SW 1271 (cell line): ENCODE data around the gene P2RX3.

Source experiments
- DNase-seq, 2 experiments: peaks; one replicate each; lab custom pipeline; 2025; lab: John Stamatoyannopoulos, UW

P2RX3 gene

DNA sequence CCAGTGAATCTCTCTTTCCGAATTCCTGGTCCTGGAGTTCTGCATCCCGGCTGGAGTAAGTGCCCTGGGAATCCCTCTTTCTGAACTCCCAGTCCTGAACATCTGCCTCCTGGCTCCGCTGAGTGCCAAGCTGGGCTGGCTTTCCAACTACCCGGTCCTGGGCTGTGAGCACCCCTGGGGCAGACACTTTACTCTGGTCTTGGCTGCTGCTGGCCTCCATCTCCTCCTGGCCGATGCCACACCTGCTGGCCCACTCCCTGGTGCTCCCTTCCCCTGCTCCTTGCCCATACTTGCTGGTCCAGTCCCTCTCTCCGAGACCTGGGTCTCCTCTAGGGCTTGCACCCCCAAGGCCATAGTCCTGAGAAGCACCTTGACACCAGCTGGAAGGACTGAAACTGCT lies 28.1 kb upstream of the P2RX3 start:
- DNase-seq: no peak

DNA sequence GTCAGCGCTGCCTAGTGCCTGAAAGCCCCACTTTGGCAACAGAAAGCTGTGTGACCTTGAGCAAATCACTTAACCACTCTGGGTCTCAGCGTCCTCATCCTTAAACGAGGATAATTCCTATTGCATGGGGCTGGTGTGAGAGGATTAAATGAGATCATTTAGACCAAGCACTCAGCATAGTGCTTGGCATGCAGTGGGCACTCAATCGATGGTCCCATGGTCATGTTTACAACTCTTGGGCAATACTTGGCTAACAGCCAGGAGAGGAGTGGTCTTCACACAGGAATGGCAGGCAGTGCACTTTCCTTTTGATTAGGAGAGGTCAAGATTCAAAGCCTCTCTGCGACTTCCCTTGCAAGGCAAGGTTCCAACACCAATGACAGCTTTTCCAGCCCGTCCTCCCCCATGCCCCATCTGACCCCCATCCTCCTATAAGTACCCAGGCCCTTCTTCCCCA lies 27.5 kb upstream of the P2RX3 start:
- DNase-seq: no peak

DNA sequence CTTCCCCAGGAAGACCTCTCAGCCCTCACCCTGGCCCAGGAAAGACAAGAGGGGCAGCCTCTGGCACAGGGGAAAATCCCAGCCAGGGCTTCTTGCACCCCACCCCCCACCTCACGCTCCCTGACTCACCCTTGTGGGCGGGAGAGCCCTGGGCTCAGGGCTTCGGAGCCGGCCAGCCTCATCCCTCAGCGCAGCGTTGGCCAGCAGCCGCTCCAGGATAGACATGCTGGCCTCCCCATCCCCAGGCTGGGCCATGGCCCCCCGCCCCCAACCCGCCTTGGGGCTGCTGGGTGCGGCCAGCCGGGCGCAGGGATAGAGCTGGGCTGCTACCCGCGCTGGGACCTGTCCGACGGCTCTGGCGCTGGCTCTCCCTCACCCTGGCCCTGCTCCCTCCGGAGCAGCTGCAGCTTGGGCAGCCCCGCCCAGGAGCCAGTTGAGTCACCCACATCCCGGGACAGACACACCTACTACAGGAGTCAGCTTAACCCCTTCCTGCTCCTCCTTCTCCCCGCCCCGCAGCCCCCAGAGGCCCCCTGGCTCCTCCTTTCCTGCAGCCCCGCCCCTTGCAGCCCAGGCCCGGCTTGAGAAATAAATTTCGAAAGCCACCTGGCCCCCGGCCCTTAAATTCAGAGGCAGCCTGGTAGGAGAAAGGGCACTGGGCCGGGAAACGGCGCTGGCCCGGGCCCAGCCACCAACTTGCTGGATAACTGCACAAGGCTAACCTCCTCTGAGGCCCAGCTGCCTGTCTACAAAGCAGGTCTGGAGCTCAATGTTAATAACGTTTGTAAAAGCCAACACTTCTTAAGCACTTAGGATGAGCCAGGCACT lies 26.8 kb upstream of the P2RX3 start:
- DNase-seq: peak; percentile 80 to 95

DNA sequence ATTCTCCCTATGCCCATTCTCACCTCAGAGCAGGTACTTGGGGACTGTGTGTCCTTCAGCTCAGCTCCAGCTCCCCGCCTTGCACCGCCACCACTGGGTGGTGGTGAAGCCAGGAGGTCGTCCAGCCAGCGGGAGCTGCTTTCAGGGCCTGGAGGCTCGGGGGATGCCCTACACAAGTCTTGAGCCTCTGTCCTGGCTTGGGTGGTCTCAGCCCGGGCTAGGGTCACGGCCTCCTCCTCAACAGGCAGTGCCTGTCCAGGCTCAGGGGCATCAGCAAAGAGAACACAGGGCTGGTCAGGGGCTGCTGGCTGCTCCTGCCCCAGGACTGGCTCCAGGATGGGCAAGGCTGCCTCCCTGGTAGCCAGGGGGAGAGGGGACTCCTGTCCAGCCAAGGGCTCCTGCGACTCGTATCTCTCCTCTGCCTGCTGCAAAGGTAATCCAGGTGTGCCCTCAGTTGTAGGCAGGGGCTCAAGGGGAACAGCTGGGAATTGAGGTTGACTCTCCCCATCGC lies 25.6 kb upstream of the P2RX3 start:
- DNase-seq: no peak

DNA sequence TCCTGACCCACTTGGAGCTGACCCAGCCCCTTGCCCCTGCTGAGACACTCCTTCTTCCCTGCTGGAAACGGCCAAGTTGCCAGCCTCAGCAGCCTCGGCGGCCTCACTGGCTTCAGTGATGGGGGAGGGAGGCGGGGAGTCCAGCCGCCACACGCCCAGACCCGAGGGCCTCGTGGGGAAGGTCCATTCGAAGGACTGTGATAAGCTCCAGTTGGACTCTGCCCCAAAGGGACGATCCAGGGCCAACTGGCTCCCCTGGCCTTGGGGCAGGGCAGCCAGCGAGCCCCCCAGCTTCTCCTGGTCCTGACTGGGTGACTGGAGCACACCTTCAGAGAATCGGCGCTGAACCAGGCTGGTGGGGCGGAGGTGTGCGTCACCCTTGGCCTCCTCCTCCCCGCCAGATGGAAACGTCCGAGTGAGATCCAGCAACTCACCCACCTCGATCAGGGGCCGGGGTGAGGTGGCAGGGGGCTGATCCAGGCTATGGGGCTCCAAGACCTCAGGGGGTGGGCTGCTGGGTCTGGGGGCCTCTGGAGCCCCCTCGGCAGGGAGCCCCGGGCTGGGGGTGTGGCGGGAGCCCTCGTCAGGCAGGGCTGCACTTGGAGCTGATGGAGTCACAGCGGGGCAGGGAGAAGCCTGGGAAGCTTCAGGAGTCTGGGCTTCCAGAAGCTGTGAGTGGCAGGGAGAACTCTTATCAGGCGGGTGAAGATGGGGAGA lies 24.9 kb upstream of the P2RX3 start:
- DNase-seq: no peak

DNA sequence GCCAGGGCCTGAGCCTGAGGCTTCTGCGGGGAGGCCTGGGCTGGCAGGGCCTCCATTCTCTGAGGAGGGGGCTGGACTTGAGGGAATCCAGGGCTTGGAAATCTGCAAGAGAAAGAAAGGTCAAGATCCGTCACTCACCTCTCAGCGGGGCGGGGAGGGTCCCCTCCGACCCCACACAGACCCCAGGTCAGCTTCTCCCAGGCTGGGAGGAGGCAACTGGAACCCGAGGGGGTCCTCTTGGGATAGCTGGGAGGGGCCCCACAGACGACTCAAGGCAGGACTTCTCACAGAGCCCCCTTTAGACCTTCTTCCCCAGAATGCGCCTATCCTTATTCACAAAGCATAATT lies 24.4 kb upstream of the P2RX3 start:
- DNase-seq: no peak

DNA sequence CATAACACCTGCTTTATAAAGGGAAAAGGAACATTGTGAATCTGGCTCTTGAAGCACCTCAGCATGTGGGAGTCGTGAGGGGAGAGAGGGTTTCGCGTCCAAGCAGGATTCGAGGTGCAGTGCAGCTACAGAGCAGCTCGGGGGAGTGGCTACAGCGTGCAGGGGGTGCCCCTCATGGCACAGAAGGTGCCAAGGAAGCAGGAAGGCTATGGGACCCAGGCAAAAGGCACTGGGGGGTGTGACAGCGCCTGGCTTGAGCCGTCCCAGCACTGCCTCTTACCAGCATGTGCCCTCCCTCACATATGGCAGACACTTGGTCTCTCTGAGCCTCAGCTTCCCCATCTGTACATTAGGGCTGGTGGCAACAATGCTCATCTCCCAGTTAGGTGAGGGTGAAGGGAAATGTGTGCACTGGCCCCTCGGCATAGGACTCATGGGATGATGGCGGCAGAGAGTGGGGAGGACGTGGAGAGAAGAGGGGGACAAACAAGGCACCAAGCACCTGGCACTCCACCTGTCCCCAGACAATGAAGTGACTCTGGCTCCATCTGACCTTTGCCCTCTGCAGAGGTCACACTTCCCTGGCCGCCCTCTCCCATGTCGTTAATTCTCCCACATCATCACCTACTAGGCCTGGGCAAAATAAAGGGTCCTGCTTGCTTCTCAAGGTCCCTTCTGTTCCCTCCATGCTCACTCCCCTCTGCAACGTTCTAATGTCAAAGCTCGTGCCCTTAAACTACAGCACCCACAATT lies 23.8 kb upstream of the P2RX3 start:
- DNase-seq: no peak

DNA sequence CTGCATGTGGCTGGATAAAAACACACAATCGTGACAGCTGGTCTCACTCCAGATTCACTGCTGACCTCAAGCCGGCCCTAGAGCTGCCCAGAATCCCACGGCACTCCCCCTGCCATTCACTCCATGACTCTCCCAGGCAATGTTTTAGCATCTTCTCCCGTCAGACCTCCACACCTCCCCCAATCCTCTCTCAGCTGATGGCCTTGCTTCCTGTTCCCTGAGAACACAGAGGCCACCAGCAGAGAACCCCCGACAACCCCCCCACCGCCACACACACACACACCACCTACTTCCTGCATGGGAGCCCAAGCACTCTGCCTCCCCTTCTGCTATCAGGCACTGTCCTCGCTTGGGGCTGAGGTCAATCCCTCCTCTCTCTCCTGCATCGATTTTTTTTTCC lies 22.7 kb upstream of the P2RX3 start:
- no peak for DNase-seq

DNA sequence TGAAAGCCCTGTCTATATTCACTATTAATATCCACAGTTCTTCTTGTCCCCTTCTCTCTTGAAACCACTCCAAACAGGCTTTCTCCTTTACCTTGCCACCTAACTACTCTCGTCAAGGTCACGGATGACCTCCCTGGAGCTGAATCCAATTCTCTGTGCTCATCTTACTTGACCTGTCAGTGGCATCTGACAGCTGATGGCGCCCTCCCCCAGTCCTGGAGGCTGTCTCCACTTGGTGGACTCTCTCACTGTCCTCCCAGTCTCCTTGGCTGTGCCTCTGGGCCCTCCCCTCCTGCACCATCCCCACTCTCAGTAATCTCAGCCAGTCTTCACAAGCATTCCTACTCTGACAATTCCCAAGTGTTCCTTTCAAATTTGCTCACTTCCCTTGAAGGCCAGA lies 22.1 kb upstream of the P2RX3 start:
- DNase-seq: no peak

DNA sequence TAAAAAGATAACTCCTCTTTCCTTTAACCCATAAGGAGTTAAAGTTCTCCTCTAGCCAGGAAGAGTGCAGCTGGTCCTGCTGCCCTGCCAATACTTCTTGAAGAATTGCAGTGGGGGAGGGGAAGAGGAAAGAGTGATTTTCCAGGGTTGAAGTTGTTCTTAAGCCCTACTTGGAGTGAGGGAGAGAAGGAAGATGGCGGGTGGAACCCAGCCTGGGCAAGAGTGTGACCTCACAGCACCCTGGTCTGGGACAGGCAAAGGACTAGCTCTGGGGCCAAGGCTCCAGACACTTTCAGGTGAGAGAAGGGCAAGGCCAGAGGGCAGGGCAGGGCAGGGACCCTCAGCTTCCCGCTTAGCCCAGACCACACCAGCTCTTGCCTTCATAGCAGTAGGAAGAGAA lies 20.0 kb upstream of the P2RX3 start:
- DNase-seq: no peak

DNA sequence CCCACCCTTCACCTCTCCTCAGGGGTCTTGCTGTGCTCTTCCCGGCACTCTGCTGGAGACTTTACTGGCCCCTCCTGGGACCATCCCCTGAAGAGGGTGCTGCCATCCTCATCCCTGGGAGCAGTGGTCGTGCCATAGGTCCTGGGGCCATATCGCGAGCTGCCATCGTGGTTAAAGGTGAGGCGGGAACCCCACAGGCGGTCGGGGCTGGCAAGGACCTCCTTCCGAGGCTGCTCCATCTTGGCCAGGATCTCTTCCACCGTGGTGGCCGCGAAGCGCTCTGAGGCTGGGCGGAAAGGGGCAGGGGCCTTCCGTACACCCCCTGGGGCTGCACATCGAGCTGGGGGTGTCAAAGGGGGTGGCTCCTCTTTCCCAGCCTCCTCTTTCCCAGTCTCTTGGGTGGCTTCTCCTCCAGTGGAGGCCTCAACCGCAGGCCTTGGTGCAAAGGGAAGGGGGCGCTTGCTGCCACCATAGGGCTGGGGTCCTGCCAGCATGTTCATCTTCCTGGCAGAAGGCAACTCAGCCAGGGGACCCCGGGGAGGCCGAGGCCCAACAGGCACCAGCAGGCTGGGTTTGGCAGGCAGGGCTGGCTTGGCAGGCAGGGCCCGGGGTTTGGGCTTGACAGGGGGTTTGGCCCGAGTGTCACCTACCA lies 18.0 kb upstream of the P2RX3 start:
- DNase-seq: no peak

DNA sequence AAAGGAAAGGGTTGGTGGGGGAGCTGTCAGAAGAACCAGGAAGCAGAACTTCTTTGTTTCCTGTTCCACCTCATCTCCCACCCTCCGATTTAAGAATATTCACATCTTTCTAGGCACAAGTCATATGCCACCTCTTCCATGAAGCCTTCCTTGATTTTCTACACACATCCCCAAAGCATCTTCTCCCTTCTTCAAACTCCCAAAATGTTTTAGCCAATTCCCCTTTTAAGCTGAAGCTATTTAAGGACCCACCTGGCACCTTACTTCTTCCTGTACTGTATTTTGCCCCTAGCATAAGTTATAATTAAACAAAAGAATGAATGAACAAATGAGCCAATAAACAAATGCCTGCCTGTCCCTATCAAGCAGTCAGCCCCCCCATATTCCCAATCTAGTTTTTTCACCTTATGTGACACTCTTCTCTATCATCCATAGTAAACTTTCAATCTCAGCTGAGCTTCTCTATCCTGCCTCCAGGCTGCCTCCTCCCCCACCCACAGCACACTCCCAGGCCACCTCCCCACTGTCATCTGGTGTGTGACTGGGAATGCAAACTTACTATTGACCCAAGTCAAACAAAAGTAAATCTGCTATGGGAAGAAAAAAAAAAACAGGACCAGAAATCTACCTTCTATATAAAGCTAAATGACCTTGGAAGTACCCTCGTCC lies 17.3 kb upstream of the P2RX3 start:
- DNase-seq: no peak

DNA sequence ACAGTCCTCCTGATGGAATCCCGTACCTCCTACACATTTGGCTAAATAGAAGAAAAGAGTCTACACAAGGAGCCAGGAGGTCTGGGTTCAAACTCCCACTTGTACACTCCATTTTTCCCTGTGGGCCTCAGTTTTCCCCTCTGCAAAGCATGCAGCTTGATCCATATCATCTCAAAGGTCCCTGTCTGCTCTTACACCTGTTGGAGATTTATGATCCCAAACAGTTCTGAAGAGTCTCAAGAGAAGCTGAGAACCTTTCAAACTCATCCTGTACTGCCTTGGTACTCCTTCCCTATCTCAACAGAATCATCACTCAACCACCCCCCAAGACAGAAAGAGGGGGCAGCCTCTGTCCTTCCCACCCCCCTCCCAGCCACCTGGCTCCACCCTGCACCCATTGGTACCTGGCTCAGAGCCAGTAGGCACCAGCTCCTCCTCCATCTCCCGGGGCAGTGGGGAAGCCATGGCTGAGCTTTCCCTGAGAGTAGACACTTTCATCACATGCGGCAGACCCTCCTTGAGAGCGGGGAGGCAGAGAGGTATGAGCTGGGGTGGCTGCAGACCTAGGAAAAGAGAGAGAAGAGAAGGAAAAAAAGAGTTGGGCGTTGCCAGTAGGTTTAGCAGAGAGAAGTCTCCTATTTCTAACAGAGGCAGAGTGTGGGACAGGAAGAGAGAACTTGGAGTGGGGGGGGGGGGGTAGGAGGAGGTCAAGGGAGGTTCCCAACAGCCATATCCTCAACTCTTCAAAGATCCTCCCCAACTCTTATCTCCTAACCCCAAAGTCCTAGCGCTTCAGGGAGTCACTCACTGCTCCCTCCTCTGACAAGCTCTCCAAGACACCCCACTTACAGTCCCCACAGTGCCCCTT lies 16.5 kb upstream of the P2RX3 start:
- no peak for DNase-seq

DNA sequence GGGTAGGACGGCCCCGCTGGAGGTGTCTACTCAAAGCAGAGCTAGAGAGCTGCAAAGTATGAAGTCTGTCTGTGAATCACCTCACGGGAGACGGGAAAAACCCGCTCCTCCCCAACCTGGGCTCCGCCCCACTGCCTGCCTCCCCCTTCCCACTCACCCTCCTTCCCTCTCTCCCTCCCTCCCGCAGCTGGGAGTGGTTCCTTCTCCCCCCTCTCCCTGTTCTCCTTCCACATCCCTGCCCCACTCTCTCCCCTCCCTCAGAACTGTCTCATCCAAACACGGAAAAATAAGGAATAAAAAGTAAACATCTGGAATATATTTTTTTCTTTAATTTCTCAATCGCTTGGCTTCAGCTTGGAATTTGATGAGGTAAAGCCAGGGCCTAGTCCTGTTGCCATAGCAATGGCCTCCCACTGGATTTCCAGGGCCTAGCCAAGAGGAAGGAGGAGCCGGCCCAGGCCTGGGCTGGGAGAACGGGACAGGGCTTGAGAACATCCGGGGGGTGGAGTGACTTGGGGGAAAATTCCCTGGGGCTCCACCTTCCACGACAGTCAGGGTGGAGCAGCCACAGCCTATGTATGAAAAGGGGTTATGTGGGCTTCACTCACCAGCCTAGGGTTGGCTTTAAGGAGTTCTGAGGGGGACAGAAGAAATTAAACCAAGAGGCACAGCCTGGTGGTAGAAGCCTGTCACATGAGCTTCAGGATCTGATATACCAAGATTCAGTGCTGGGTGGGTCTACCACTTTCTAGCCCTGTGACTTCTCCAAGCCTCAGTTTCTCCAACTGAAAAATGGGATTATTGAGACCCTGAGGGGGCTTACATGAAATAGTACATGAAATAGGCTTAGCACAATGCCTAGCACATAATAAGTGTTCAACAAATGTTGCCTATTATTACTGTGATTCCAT lies 15.6 kb upstream of the P2RX3 start:
- DNase-seq: peak; percentile 90 to 94

DNA sequence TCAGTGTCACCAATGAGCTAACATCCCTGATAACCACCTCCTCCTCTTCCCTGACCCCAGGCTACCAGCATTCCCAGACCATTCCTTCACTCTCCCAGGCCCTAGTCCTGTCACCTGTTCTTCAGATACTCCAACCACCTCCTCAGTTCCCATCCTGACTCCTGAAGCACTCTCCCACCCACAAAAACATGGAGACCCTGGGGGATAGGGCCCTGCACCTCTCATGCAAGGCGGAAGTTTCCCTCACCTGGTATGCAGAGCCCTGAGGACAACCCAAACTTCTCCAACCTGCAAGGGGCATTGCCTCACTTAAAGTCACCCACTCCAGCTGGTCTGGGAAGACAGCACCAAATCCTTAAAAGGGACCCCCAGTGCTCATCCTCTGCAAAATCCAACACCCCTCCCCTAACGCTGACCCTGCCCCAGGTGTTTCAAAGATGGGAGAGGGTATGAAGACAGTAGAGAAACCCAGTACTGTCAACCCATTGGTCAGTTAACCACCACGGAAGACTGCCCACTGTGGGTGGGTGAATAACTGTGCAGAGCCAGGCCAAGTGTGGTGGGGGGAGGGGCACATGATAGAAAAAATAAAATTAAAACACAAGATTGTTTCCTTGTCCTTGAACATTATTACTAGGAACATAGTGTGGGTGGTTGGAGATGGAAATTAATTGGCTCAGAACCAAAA lies 14.8 kb upstream of the P2RX3 start:
- DNase-seq: peak in 1 of 2 experiments; percentile 36

DNA sequence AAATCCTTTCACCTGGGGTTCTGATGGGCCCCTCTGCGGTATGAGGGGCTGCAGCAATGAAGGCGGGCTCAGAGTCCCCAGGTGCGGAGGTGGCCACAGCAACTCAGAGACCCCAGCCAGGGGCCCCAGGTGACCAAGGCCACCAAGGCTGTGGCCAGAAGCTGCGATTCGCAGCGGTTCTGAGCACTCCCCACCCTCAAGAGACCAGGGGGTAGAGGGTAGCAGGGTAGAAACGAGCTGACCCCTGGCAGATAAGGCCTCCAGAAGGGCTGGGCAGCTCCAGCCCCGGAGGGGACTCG lies 14.3 kb upstream of the P2RX3 start:
- DNase-seq: no peak

DNA sequence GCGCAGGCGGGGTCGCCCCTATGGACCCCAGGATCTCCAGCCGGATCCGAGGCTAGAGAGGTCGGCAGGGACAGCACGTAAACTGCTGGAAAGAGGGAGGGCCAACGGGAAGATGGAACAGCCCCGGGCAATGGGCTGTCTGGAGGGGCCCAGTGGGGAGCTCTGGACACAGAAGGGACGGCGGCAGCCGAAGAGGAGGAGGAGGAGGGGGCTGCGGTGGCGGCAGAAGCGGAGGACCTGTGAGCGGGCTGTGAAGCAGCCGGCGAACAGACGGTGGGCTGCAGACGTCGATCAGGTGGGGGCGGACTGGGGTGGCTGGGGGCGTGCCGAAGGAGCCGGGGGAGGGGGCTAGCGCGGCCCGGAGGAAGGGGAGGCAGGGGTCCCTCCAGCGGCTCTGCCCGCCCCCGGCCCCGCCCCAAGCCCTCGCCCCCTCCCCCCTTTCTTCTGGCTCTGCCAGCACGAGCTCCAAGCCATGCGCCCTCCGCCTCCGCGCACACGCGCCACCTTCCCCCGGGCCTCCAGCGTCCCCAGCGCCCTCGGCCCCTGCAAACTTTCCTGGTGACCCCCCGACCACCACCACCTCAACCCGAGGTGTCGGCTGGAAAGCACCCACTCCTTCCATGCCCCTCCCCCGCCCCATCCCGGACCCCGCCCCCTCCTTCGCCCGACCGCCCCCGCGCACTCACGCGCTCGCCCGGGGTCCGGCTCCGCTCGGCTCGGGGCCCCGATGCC lies 13.8 kb upstream of the P2RX3 start:
- DNase-seq: peak in 1 of 2 experiments; percentile 33
